HG03460 (cell line): ENCODE measurements around the gene VPS13C.
"Not testable (repeated sequence)": the region's sequence is repeated elsewhere in the genome, so short reads cannot be mapped to it uniquely, and the experiment has no call there.

ENCODE experiments used
- ATAC-seq: cut with Tn5 transposase; IDR thresholded peaks from one replicate; pipeline ENCODE4 v1.9.1; 2021; ENCODE audit not compliant: unreplicated experiment

VPS13C gene

GRCh38 chr15:62071711-62072308, 11.6 kb upstream of the VPS13C start:
- ATAC-seq = no peak

- ATAC-seq = no peak
Measured at GRCh38 chr15:62069551-62069950, 9.3 kb upstream of the VPS13C start.

DNA sequence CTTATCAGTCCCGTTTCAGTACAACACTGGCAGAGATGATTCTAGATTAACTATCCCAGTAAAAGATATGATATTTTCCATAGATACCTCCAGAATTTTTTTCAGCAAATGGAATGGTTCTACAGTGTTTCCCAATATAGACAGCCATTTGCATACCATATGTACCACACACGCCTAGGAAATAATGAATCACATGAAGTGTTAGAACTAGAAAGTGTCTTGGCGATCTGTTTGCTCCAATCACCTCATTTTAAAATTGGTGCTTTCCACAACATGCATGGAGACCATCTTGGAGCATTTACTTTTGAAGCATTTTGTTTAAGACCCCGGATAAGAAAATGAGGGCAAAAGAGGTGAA, 8.5 kb upstream of the VPS13C start:
- ATAC-seq = no peak

GRCh38 chr15:62068071-62068809, 8.0 kb upstream of the VPS13C start:
- no peak for ATAC-seq

DNA sequence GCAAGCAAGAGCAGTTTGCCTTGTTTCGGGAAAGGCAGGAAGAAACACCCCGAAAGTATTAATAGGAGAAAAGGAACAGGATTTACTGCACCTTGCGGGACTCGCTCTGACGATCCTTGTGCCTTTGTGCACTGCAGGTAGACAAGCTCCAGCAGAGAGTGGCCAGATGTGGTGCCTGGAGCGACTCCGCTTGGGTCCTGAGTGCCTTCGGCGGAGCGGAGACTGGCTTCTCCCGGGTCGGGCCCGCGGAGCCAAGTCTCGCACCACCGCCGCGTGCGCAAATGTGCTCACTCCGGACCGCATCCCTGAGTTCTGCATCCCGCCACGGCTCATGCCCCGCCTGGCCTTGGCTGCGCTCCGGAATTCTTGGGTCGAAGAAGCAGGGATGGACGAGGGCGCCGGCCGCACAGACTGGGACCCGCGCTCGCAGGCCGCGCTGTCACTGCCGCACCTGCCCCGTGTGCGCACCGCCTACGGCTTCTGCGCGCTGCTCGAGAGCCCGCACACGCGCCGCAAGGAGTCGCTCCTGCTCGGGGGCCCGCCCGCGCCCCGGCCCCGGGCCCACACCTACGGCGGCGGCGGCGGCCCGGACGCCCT, 7.3 kb upstream of the VPS13C start:
- ATAC-seq = no peak

DNA sequence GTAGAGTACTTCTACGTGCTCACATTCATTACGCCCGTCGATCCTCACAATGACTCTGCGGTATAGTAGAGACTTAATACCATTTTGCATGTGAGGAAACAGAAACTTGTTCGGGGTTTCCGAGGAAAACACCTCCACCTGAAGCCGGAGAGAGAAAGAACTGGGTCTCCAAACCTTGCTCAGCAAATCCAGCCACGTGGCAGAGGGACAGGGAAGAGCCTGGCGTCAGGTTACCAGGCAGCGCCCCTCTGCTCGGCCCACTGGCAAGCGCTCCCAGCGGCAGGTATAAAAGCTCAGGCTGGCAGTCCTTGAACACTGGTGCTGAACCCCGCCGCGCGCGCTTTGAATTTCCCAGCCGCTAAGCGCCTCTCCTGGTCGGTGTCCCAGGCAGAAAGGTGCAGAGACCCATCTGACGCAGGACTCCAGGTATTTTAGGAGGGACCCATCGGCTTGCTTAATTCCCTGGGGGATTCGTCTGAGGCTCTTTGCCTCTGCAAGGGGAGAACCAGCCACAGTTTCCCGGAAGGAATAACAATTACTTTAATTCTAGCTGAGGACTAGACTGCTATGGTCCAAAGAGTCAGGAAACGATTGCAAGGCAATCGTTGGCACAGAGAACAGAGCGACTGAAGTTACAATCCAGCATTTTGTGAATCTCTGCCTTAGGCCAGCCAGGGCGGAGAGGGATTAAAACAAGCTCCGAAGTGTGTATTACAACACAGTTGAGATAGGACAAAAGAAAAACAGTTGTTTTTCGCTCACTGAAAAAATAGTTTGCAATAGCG, 6.6 kb upstream of the VPS13C start, which contains the start of gene C2CD4A:
Gene C2CD4A (plus strand): TSS at position 315 of the 785 bp plus-strand sequence. CDS start 637 bp downstream, outside the sequence.
- ATAC-seq = no peak

DNA sequence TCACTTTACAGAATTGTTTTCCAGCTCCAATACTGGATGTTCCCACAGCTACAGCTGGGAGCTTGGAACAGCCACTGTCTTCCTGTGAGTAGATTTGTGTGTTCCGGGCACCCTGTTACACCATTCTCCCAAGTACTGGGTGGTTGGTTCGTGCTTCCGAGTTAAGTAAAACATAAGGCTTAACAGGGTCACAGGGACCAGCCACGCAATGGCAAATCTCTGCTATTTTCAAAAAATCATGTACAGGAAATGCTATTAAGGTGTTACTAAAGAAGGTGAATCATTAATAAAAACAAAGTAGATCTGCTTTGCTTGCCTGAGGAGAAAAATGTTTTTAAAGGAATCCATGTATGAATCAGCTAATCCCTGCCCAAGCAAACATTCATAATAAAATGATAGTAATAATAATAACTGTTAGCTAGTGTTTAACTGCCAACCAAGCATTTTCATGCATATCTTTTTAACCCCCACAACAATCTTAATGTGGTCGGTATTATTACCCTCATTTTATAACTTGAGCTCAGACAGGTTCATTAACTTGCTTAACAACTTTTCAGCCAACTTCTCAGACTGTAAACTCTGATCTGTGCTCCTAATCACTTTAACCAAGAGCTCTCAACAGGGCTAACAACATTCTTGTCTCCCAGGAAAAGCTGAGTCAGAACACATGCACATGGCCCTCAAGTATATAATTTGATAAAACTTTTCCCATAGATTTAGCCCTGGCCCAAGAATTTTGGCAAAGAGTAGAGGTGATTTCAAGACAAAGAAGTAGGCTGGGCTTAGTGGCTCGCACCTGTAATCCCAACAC, 3.8 kb upstream of the VPS13C start:
- no peak for ATAC-seq

- peak; percentile 6 for ATAC-seq
Measured at GRCh38 chr15:62060896-62061280, 641 bp upstream of the VPS13C start.

GRCh38 chr15:62059816-62060112, 483 bp downstream of the VPS13C start:
- peak; percentile 81 for ATAC-seq

GRCh38 chr15:62059108-62059815, 985 bp downstream of the VPS13C start:
- ATAC-seq = no peak

DNA sequence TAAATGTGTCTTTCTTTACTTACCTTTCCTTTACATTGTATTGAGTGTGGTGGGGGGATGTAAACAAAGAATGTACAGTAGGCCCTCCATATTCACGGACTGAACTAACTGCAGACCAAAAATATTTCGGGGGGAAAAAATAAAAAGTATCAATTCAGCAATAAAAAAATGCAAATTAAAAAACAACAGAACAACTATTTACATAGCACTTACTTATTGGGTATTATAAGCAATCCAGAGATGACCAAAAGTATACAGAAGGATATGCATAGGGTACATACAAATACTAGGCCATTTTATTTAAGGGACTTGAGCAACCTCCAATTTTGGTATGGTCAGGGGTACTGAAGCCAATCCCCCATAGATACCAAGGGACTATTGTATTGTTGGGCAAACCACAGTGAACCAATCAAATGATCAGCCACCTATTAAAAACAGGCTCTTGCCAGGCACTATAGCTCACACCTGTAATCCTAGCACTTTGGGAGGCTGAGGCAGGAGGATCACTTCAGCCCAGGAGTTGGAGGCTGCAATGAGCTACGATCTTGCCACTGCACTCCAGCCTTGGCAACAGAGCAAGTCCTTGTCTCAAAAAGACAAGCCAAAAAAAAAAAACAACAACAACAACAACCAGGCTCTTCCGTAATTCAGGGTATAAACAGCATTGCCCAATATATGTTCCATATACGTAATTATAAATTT, 1.8 kb downstream of the VPS13C start:
- ATAC-seq = no peak

DNA sequence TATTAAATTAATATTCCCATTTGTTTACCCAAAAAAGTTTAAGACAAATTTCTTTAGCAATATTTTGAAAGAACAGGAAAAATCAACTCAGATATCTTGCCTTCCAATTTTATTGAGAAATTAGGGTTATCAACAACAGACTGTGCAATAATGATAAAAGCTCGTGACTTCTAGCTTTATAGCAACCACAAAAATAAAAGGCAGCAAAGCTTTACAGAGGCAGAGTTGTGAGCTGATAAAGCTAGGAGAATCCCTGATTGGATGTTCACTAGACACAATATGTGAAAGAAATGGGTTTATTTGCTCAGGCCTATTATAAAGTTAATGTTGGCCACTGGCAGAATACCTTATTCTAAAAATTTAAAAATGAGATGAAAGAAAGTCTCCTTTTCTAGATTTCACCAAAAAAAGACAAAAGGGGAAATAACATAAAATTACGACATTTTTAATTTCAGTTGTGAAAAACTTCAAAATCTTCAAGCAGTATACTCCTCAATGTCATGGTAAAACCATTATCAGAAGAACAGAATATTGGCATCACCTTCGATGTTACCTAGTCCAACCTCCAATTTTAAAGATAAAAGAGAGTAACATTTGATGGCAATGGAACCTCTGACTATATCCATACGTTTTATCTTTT, 2.8 kb downstream of the VPS13C start:
- ATAC-seq = no peak

DNA sequence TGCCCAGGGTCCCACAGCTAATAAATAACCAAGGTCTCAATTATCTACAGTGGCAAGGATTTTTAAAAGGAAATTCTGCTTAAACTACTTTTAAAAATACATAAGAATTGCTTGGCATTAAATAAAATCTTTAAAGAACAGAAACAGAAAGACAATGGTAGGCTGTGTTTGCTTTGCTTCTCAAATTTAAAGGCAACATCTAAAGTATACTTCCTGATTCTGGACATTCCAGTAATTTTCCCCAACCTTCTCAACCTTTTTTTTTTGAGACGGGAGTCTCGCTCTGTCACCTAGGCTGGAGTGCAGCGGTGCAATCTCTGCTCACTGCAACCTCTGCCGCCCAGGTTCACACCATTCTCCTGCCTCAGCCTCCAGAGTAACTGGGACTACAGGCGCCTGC, 5.3 kb downstream of the VPS13C start:
- ATAC-seq = no peak

DNA sequence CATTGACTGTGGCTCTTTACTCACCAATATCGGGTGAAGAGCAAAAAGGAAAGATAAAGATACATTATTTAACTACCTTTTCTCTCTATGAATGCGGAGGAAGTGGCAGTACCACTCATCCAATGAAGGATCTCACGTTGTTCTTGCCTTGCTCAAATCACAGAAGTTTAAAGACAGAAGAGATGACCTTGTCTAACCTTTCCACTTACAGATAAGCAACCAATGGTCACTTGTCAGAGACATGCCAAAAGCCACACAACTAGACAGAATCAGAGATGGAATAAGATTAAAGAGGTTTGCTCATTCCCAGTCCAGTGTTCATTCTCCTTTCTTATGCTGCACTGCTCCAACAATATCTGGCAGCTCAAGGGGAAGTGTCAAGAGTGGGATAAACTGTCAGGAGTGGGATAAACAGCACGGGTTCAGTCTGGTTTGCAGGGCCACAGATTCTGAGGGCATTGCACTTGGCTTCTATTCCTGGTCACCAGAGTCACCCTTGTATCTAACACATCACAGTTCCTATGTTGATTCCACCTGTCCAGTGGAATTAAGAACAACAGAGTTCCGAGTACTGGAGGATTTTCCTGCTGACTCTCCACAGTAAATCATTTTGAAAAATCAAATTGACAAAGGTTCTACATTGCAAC, 6.7 kb downstream of the VPS13C start:
- ATAC-seq = no peak

DNA sequence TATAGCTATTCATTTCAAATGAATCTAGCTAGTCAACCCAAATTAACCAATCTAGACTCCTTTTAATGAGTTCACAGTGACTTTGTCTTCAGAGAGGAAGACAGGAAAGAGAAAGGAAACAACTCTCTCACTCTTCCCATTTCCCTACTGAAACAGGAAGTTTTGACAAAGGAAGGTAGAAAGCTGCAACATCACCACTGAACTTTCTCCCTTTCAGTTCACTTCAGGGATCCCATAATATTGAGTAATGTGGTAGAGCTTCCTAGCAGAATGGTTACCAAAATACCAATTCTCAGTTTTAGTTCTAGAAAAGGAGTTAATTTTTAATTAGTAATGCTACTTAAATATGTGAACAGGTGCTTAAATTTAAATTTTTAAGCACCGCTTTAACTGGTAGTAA, 7.5 kb downstream of the VPS13C start:
- ATAC-seq = no peak

GRCh38 chr15:62051166-62051565, 9.1 kb downstream of the VPS13C start:
- ATAC-seq = no peak

DNA sequence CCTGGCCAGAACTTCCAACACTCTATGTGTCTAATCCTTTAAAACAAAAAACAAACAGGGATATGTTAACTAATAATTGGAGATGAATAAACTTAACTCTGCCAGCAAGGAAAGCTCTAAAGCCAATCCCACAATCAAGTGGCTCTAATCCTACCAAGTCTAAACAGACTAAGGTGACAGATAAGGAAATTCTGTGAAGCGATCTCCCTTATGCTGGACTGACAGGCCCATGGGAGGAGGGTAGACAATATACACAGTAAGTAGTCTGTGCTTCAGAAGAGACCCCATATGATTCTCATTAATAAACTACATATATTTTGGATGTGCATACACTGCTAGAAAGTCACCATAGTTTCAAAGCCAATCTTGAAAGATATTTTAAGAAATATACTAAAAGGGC, 10.1 kb downstream of the VPS13C start:
- no peak for ATAC-seq

DNA sequence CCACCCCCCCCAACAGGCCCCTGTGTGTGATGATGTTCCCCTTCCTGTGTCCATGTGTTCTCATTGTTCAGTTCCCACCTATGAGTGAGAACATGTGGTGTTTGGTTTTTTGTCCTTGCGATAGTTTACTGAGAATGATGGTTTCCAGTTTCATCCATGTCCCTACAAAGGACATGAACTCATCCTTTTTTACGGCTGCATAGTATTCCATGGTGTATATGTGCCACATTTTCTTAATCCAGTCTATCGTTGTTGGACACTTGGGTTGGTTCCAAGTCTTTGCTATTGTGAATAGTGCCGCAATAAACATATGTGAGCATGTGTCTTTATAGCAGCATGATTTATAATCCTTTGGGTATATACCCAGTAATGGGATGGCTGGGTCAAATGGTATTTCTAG, 12.0 kb downstream of the VPS13C start:
- not testable (repeated sequence) for ATAC-seq
